ENCODE data around the gene PPY.
"Not testable (repeated sequence)": the region's sequence is repeated elsewhere in the genome, so short reads cannot be mapped to it uniquely, and the experiment has no call there.

The PPY gene

GRCh38 chr17:43942051-43942685, at the start of gene PPY:
Gene PPY, minus strand, starts transcription at chr17:43942476. Its CDS starts 822 bp downstream, at chr17:43941654.
- no peak for DNase-seq

- no peak for DNase-seq
These were observed 46.0 kb upstream of the PPY start for GRCh38 chr17:43988301-43988700.

- DNase-seq: no peak
These were observed 45.1 kb upstream of the PPY start for GRCh38 chr17:43987131-43988021.

- no peak for DNase-seq
These were observed 44.1 kb upstream of the PPY start for GRCh38 chr17:43986225-43986981.

- no peak for DNase-seq
These were observed 42.2 kb upstream of the PPY start for GRCh38 chr17:43984521-43984920.

- no peak for DNase-seq
These were observed 41.5 kb upstream of the PPY start for GRCh38 chr17:43983515-43984411.

- no peak for DNase-seq
These were observed 40.9 kb upstream of the PPY start for GRCh38 chr17:43983196-43983514.

GRCh38 chr17:43982171-43982570, 39.9 kb upstream of the PPY start:
- no peak for DNase-seq

GRCh38 chr17:43979671-43980070, 37.4 kb upstream of the PPY start:
- no peak for DNase-seq

GRCh38 chr17:43979011-43979410, 36.7 kb upstream of the PPY start:
- DNase-seq: no peak

GRCh38 chr17:43978078-43978477, 35.8 kb upstream of the PPY start:
- no peak for DNase-seq

- DNase-seq: no peak
These were observed 34.9 kb upstream of the PPY start for GRCh38 chr17:43976963-43977837.

- no peak for DNase-seq
These were observed 33.6 kb upstream of the PPY start for GRCh38 chr17:43975898-43976297.

- DNase-seq: no peak
These were observed 32.3 kb upstream of the PPY start for GRCh38 chr17:43974382-43975266.

- DNase-seq: not testable (repeated sequence)
These were observed 30.4 kb upstream of the PPY start for GRCh38 chr17:43972444-43973212.

- not testable (repeated sequence) for DNase-seq
These were observed 29.2 kb upstream of the PPY start for GRCh38 chr17:43971436-43971835.

- no peak for DNase-seq
These were observed 28.1 kb upstream of the PPY start for GRCh38 chr17:43970366-43970765.

- DNase-seq: no peak
These were observed 25.1 kb upstream of the PPY start for GRCh38 chr17:43967251-43967875.

- no peak for DNase-seq
These were observed 24.0 kb upstream of the PPY start for GRCh38 chr17:43966276-43966675.
